GM12872 (cell line): ENCODE results near the gene PODXL.

ENCODE experiments used
- TF ChIP-seq, protein P1 (sequence below): IDR thresholded peaks from 3 replicates; pipeline ENCODE4 v1.5.1; 2011; ENCODE audit warnings: low read depth, mild to moderate bottlenecking, low read length, moderate library complexity; ENCODE audit not compliant: insufficient read depth

Gene PODXL

DNA sequence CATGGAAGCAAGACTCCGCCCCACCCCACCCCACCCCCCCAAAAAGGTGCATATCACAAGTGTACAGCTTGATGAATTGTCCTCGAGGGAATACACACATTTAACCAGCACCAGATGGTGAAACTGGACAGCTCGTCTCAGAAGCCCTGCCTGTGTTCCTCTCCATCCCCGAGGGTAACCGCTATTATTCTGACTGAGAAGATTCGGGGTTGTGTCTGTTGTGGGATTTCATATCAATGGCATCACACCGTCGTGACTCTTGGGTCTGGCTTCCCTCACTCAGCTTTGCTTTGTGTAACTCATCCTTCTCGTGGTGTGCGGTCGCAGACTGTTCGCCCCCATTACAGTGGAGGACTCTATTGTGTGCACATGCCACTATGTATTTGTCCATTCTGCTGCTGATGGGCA, 18.9 kb downstream of the PODXL start:
- TF ChIP-seq, protein P1, sequence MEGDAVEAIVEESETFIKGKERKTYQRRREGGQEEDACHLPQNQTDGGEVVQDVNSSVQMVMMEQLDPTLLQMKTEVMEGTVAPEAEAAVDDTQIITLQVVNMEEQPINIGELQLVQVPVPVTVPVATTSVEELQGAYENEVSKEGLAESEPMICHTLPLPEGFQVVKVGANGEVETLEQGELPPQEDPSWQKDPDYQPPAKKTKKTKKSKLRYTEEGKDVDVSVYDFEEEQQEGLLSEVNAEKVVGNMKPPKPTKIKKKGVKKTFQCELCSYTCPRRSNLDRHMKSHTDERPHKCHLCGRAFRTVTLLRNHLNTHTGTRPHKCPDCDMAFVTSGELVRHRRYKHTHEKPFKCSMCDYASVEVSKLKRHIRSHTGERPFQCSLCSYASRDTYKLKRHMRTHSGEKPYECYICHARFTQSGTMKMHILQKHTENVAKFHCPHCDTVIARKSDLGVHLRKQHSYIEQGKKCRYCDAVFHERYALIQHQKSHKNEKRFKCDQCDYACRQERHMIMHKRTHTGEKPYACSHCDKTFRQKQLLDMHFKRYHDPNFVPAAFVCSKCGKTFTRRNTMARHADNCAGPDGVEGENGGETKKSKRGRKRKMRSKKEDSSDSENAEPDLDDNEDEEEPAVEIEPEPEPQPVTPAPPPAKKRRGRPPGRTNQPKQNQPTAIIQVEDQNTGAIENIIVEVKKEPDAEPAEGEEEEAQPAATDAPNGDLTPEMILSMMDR: no peak

DNA sequence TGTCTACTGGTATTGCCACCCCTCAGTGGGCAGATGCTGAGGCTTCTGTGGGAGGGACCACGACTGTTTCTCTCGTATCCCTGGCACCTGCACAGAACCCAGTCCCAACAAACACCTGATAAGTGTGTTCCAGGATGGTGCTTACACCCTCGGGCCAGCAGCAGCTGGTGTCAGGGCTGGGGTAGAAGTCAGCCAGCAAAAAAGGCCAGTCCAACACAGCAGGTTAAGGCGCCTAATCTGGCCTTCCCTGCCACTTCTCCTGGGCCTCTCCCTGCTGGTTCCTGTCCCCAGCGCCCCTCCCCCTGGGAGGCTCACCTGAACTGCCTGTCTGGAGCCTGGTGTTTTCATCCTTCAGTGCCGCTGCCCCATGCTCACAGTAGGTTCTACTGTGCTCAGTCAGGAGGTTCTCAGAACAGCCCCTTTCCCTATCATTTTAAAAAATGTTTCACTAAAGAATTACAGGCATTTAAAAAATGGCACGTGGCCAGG, 20.0 kb downstream of the PODXL start:
- TF ChIP-seq, protein P1: no peak

DNA sequence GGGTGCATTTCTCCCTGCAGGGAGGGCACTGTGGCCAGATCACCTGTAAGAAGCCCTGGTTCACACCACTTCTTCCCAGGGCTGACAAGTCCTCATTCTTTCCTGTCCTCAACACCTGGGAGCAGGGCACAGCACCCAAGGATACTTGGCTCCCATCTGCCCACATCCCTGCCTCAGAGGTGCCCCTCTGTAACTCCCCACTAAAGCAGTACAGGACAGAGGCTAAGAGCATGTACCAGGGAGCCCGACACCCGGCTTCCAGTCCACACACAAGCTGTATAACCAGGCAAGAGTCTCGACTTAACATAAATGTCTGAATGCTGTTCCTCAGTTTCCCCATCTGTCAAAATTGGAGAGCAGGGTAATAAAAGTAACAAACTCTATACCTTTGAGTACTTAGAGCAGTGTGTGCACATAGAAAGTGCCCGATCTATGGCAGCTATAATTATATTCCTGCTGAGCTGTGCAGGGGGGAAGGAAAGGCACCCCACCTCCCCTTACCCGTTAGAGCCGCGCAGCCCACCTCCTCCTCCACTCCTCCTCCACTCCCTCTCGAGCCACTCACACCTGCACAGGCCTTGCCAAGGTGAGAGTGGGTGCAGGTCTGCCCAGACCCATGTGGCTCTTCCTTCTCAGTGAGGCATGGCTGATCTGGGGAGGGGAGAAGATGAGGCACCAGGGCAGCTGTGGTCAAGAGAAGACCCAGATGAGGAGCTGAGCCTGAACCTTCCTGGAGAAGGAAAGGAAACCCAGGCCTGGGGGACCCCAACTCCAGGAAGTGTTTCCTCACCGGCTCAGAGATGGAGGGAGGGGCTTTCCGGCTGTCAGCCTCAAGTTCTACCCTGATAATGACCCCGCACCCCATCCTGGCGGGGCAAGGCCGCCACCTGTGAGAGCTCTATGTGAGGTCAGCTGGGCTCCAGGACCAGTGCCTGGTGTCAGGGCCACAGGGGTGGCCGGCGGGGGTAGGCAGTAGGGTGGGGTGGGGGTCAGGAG, 22.6 kb downstream of the PODXL start:
- TF ChIP-seq, protein P1: no peak

DNA sequence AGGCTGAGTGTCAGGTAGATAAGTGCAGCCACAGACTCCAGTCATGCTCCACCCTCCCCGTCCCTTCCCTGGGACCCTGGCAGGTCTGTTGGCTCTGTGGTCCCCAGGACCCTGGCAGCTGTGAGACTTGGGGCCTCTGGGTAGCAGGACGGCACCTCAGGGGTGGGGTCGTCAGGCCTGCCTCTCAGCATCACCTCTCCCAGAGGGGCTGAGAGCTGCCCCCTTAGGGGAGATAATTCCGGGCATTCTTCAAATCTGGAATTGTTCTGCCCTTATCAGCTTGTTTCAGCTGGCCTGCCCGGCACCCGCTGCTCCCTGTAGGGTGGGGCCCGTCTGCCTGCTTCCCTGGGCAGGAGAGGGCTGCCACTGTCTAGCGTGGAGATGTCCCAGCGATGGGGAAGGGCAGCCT, 23.3 kb downstream of the PODXL start:
- TF ChIP-seq, protein P1: no peak

DNA sequence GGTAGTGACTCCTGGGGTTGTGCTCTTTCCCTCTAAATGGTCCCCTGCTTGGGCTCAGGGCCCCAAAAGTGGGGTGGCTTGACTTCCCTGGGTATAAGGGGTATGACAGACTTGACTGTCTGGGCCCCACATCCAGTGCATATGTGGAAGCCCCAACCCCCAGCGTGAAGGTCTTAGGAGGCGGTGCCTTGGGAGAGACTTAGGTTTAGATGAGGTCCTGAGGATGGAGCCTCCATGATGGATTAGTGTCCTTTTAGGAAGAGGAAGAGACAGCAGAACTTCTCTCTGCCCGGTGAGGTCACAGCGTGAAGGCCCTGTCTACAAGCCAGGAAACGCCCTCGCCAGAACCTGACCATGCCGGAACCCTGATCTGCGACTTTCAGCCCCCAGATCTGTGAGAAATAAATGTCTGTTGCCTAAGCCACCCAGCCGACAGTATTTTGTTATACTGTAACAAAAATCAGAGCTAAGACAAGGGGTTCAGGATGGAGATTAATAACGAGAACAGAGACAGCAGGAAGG, 23.8 kb downstream of the PODXL start:
- TF ChIP-seq, protein P1: no peak

DNA sequence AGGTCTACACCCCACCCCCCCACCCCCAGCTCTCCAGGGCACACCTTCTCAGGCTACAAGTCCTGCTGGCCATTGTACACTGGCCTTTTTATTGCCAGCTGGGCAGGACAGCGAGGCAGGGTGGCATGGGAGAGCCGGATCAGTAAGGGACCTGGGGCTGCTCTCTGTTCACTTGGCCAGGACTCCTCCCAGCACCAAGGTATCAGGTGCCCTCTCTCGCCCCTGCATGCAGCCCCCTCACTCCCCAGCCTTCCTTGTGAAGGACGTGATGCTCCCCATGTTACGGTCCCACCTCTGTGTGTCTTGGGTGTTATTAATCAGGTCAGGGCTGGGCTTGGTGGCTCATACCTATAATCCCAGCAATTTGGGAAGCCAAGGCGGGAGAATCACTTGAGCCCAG, 26.3 kb downstream of the PODXL start:
- TF ChIP-seq, protein P1: no peak

DNA sequence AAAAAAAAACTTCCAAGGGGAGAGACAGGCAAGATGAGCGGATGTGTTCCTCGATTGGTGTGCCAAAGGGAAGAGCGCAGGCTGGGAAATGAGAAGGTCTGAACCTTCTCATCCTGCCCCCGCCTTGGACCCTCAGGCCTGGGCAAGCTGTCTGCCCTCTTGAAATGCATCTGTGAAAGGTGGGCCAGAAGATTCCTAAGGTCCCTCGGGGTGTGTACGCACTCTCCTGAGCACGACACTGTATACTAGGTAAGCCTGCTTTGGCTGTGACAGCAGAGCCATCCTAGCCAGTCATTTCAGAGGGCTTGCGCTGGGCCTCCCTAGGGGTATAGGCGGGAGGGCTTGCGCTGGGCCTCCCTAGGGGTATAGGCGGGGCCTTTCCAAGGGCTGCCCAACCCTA, 26.8 kb downstream of the PODXL start:
- TF ChIP-seq, protein P1: no peak
